ENCODE measurements around the gene CEMIP2.
"Not testable (repeated sequence)": the region's sequence is repeated elsewhere in the genome, so short reads cannot be mapped to it uniquely, and the experiment has no call there.

CEMIP2 gene

GRCh38 chr9:71675105-71675856 lies 93.0 kb downstream of the CEMIP2 start:
- DNase-seq (ENCODE audit: low read depth): no peak

DNA sequence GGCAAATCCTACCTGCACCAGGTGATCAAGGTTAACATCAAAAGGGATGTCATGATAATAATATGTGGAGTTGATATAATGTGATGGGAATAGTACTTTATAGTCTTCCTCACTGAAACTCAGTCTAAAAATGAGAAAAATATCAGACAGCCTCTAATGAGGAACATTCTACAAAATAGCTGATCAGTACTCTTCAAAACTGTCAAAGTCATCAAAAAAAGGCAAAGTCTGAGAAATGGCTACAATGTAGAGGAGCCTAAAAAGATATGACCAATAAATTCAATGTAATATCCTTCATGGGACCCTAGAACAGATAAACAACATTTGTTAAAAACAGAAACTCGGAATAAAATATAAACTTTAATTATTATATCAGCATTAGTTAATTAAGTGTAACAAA lies 95.7 kb downstream of the CEMIP2 start:
- no peak for DNase-seq (ENCODE audit: low read depth)

DNA sequence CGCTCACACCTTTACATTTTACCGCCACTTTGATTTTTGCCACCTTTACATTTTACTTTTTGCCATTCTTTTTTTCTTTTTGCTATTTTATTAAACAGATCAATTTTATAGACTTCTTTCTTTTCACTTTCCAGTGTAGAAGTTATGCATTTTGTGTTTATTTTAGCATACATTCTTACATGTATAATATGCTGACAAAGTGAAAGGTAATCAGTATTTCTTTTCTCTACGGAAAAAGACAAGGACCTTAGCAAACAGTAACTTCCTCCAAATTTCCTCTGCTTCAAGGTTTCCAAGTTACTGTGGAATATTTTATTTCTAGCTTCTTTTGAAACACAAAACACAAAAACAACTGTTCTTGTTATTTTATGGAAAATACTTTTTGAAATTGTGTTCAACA lies 97.0 kb downstream of the CEMIP2 start:
- DNase-seq (ENCODE audit: low read depth): no peak

GRCh38 chr9:71670121-71670520 lies 98.2 kb downstream of the CEMIP2 start:
- no peak for DNase-seq (ENCODE audit: low read depth)

DNA sequence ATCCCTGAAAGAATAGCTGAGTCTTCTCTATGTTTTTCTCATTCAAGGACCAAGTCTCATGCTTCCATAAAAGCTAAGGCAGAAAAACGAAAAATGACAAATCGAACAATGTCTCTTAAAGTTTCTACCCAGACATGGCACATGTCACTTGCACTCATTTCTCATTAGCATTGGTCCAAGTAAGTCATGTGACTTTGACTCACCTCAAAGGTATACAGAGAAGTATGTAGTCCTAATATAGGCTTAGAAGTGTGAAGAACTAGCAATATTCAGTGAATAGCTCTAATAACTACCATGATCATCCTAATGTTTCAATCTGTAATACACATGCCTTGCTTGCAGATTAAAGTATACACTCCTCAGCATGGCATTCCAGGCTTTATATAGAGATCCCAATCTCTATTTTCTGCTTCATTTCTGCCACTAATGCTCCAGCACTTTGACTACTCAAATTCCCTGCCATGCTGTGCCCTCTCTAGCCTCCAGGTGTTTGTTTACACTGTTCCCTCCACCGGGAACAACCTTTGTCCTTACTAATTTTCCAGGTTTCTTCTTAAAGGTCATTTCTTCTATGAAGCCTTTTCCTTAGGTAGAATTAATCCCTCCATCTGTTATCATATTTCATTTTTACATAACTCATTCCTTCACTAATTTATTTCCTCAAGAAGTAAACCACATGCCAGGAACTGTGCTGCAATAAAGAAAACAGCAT lies 98.9 kb downstream of the CEMIP2 start:
- DNase-seq (ENCODE audit: low read depth): no peak

- DNase-seq (ENCODE audit: low read depth): no peak
These were observed 99.6 kb downstream of the CEMIP2 start for GRCh38 chr9:71668717-71669116.

DNA sequence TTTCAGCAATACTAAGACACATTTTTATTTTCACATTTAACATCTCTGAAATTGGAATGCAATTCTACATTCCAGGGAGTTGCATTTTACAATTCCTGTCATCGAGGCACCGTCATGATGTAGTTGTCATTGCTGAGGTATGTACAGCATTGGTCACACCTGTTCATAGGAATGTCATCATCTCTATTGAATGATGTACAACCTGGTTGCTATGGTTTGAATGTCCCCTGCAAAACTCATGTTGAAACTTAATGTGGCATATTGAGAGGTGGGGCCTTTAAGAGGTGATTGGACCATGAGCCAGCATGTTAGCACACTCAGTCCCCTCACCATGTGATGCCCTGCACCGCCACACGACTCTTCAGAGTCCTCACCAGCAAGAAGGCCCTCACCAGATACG lies 103.1 kb downstream of the CEMIP2 start:
- no peak for DNase-seq (ENCODE audit: low read depth)

DNA sequence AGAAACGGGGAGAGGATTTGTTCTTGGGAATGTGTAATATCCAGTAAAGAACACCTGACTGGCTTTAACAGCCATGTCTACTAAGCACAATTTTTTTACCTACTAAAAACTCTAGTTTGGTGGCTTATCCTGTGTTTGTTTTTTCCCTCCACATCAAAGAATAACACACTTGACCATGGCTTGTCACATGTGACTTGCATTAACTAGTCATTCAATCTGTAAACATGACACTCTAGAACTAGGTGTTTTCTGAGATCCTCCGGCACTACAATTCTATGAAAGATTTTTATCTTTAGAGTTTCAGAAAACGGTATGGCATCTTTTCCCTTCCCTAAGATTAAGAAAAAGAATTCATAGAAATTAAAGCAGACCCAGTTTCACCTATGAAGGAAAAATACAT lies 103.7 kb downstream of the CEMIP2 start:
- no peak for DNase-seq (ENCODE audit: low read depth)

GRCh38 chr9:71663931-71664459 lies 104.3 kb downstream of the CEMIP2 start:
- no peak for DNase-seq (ENCODE audit: low read depth)

DNA sequence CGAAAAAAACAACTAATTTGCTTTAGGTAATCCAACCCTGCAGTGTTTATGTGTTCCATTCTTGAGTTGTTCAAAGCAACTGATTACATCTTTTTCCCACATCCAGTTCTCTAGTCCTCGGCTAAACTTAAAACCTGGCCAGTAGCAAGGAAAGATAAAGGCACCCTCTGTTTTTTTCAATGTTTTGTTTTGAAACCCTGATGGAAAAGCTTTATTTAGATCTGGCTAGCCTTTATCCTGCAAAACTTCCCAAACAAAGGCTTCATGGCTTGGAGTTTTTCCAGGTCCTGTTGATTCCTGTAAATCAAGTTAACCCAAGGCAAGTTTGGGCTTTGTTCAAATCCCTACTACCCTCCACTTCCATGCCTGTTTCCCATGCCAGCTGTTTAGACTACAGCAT lies 105.1 kb downstream of the CEMIP2 start:
- DNase-seq (ENCODE audit: low read depth): no peak

- DNase-seq (ENCODE audit: low read depth): no peak
These were observed 106.2 kb downstream of the CEMIP2 start for GRCh38 chr9:71662082-71662481.

- not testable (repeated sequence) for DNase-seq (ENCODE audit: low read depth)
These were observed 111.0 kb downstream of the CEMIP2 start for GRCh38 chr9:71657276-71657675.

- DNase-seq (ENCODE audit: low read depth): no peak
These were observed 111.8 kb downstream of the CEMIP2 start for GRCh38 chr9:71656496-71656895.

DNA sequence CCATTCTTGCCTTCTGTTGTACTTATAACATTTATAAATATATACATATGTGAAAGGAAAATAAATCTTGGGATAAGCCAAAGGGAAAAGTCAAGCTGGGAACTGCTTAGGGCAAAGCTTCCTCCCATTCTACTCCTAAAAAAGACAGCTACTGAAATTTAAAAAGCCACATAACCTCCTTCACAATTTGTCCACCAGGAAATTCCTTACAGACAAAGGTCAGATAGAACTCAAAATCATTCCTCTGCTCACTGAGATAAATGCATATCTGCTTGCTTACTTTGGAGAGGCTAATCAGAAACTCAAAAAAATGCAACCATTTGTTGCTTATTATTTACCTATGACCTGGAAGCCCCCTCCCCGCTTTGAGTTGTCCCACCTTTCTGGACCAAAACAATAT lies 112.5 kb downstream of the CEMIP2 start:
- no peak for DNase-seq (ENCODE audit: low read depth)

DNA sequence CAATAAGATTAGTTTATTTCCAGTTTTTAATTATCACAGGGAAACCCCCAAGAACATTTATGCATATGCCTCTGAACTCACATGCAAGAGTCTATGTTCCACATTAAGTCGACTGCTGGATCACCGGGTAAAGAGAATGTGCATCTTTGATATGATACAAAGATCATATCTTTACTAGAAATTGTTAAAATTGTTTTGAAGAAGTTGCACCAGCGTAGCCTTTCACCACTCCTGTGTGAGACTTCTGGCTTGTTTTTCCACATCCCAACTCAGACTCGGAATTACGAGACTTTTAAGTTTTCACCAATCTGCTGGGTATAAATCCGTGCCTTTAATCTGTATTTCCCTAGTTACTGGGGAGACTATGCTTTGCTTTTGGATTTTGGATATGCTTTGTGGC lies 113.2 kb downstream of the CEMIP2 start:
- no peak for DNase-seq (ENCODE audit: low read depth)

DNA sequence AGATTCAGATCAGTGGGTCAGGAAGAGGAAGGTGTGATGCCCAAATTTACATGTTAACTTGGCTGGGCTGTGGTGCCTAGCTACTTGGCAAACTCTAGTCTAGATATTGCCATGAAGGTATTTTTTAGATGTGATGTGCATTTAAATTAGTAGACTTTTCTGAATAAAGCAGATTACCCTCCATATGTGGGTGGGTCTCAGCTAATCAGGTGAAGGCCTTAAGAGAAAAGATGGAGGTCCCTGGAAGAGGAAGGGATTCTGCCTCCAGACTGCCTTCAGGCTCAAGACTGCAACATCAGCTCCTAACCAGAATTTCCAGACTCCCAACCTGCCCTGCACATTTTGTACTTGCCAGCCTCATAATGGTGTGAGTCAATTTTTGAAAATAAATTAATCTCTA lies 115.8 kb downstream of the CEMIP2 start:
- no peak for DNase-seq (ENCODE audit: low read depth)

DNA sequence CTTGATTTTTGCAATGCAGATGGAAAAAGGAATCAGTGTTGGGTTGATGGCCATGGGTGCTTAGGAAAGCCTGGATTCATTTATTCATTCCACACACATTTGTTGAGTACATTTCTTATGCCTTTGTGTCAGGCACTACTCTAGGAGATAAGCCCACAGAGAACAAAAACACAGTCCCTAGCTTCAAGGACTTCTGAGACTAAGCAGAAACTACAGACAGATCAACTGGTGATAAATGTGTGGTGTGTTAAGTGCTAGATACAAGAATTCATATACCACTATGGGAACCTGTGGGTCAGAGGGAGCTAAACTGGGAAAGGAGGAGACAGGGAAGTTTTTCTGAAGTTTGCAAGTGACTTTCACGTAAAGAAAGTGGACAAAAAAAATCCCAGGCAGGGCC lies 119.9 kb downstream of the CEMIP2 start:
- no peak for DNase-seq (ENCODE audit: low read depth)

DNA sequence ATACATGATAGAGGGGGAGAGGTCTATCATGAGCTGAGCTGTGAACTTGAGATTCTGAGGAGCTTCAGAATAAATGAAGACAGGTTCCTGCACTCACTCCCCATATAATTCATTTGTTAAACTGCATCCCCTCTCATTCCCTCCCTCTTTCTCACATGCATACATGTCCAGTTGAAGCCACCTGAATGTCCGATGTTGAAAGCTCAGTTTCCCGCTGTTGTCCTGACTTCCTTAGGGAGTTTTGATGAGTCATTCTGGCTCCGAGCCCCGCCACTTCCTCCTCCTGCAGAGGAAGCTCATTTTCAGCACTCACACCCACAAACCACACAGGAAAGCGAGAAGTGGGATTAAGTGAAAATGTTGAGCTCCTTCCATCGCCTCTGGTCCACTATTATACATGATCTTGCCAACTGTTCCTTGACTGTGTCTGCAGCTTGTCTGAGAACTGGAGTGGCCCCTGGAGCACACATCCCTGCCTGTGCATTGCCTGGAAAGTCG lies 121.2 kb downstream of the CEMIP2 start:
- peak; percentile 2 for DNase-seq (ENCODE audit: low read depth)

DNA sequence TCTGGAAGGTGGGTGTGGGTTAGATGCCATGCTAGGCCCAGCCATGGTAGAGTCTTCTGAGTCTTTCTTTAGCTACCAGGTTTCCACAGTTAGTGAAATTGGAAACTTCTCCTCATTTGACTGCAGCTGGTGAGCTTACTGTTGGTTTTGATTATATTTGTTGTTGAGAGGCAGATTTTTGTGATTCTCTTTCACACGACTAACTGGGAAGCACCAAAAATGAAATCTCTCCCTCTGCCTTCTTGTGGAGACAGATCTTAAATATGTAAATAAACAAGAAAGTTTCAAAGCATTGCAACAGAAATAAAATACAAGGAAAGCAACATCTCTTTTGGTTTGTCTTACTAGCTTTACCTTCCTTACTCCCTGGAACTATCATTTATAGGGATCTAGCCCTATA lies 122.2 kb downstream of the CEMIP2 start:
- DNase-seq (ENCODE audit: low read depth): no peak

GRCh38 chr9:71644819-71645362 lies 123.4 kb downstream of the CEMIP2 start:
- DNase-seq (ENCODE audit: low read depth): no peak

GRCh38 chr9:71643330-71643729 lies 125.0 kb downstream of the CEMIP2 start:
- no peak for DNase-seq (ENCODE audit: low read depth)

DNA sequence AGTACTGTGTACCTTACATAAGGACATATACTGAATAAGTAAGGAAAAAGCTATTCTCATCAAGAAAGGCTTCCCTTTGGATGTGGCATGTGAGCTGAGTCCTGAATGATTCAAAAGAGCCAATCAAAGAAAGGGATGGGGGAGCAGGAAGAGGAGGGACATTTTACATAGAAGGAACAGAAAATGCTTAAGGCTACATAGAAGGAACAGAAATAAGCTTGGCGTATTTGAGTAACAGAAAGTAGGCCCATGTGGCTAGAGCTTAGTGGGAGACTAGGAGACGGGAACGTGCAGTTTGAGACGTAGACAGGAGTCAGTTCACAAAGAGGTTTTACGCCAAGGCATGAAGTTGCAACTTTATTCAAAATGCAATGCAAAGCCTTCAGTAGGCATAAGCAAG lies 126.3 kb downstream of the CEMIP2 start:
- no peak for DNase-seq (ENCODE audit: low read depth)

GRCh38 chr9:71638627-71639026 lies 129.7 kb downstream of the CEMIP2 start:
- no peak for DNase-seq (ENCODE audit: low read depth)

All from stimulated activated CD8-positive, alpha-beta memory T cell treated with anti-CD3 and anti-CD28 coated beads, Interleukin-12 subunit alpha, Interleukin-12 subunit beta, amount 100 ng/mL, for 4 hours (primary cell).